HEK293 (cell line): ENCODE measurements around the gene MYRIP.

Experiments used
- HOXC10 ChIP-seq: sonication (generic); formaldehyde crosslinking; IDR thresholded peaks from 2 replicates; pipeline ENCODE4 v1.8.1; 2023; ENCODE audit warnings: mild to moderate bottlenecking, missing genetic modification reagents
- ZNF510 ChIP-seq: fragments of 450-650 bp; formaldehyde crosslinking; IDR thresholded peaks from 2 replicates; pipeline ENCODE4 v1.5.1; 2018; ENCODE audit warnings: mild to moderate bottlenecking, missing genetic modification characterization, missing biosample characterization; ENCODE audit not compliant: insufficient replicate concordance
- ZNF561 ChIP-seq: fragments of 450-650 bp; IDR thresholded peaks from 2 replicates; pipeline ENCODE4 v1.5.1; 2018; ENCODE audit warnings: missing biosample characterization, missing genetic modification characterization, borderline replicate concordance

DNA sequence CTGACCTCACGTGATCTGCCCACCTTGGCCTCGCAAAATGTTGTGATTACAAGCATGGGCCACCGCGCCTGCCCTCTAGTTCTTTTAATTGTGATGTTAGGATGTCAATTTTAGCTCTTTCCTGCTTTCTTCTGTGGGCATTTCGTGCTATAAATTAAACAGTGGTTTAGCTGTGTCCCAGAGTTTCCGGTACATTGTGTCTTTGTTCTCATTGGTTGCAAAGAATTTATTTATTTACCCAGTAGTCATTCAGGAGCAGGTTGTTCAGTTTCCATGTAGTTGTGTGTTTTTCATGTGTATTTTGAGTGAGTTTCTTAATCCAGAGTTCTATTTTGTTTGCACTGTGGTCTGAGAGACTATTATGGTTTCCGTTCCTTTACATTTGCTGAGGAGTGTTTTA lies 30.1 kb downstream of the MYRIP start:
- TF ChIP-seq ZNF510 (tag by site-specific recombination) = no peak
- no peak for TF ChIP-seq ZNF561
- no peak for TF ChIP-seq HOXC10 (CRISPR knock-in tag)
